Kidney tubule cell (primary cell): ENCODE measurements around the gene CPTP.

ENCODE experiments used
- DNase-seq: peaks from one replicate; pipeline ENCODE4 v3.0.0-alpha.2; 2018; ENCODE audit warnings: low spot score

CPTP gene

DNA sequence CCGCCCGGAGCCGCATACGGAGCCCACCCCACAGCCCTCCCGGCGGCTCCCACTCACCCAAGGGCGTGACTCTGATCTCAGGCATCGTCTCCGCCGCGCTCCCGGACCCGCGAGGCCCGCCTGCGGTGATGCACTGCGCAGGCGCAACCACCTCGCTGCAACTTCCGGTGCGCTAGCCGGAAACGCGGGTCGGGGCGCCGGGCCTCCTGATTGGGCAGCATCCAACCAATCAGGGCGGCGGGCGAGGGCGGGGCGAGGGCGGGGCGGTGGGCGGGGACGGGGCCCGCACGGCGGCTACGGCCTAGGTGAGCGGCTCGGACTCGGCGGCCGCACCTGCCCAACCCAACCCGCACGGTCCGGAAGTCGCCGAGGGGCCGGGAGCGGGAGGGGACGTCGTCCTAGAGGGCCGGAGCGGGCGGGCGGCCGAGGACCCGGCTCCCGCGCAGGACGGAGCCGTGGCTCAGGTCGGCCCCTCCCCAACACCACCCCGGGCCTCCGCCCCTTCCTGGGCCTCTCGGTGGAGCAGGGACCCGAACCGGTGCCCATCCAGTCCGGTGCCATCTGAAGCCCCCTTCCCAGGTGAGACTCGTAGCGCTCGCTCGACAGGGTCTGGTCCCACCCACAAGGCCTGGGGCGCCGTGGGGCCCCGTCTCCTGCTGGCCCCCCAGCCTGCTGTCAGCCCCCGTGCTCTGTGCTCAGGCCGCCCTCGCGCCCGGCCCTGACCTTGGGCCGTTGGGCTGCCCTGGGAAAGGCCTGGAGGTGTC lies at the start of gene CPTP, which contains the start of gene INTS11:
CPTP (plus strand) TSS at position 279 of the 764 bp plus-strand sequence. CDS start 2,109 bp downstream, outside the sequence.
INTS11 (minus strand) TSS at position 137 of the 764 bp plus-strand sequence; CDS start at position 85, 52 bp downstream.
- peak; percentile 93 for DNase-seq

DNA sequence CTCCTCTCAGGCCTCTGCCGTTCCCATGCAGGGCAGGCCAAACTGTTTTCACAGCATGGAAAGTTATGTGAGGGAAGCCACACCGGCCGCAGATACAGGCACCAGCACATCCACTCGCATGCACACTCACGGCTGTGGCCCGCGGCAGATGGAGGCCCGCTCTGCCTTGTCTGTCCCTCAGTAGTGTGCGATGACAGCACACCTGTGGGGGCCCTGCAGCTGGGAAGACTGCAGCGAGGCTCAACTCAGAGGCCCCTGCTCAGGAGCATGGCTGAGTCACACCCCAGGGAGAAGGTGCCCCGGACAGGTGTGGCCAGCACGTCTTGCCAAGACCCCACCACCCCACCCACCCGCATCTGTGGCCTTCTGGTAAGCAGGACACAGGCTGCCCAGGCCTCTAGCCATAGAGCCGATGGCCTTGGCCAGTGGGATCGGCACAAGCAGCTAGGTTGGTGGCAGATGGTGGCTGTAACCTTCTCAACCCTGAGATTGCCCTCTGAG lies 49.6 kb upstream of the CPTP start:
- no peak for DNase-seq

DNA sequence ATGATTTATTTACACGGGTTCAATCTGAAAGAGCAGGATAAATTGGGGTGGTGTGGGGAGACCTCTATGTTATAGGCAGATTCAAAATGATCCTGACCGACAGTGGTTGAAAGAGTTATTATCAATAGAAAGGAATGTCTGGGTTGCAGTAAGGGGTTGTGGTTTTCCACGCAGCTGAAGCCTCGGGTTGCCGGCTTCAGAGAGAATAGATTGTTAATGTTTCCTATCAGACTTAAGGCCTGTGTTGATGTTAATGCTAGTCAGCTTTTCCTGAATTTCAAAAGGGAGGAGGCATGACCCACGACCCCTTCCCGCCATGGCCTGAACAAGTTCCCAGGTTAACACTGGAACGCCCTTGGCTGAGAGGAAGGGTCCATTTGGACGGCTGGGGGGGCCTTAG lies 48.8 kb upstream of the CPTP start:
- DNase-seq: no peak

DNA sequence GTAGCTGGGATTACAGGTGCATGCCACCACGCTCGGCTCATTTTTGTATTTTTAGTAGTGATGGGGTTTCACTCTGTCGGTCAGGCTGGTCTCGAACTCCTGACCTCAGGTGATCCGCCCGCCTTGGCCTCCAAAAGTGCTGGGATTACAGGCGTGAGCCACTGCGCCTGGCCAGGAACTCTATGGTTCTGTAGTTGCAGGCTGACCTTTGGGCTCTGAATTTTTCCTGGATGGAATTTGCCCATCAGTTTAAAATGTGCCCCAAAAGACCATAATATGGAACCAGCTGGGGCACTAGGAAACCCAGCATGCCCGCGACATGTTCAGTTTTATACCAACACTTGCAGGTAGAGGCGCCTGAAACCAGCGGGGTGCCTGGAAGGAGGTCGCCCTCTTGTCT lies 46.0 kb upstream of the CPTP start:
- no peak for DNase-seq

DNA sequence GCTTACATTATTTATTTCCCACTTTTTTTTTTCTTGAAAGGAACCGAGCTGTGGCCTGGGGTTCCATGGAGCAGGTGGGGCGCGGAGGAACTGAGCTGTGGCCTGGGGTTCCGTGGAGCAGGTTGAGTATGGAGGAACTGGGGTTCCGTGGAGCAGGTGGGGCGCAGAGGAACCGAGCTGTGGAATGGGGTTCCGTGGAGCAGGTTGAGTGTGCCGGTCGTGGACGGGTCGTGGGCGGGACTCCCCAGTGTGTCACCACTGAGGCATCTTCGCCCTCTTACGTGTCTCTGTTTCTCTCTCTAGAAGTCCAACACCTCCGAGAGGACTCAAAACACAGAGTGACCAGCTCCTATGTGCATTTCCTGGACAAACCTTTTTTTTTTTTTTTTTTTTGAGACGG lies 45.6 kb upstream of the CPTP start:
- DNase-seq: no peak

DNA sequence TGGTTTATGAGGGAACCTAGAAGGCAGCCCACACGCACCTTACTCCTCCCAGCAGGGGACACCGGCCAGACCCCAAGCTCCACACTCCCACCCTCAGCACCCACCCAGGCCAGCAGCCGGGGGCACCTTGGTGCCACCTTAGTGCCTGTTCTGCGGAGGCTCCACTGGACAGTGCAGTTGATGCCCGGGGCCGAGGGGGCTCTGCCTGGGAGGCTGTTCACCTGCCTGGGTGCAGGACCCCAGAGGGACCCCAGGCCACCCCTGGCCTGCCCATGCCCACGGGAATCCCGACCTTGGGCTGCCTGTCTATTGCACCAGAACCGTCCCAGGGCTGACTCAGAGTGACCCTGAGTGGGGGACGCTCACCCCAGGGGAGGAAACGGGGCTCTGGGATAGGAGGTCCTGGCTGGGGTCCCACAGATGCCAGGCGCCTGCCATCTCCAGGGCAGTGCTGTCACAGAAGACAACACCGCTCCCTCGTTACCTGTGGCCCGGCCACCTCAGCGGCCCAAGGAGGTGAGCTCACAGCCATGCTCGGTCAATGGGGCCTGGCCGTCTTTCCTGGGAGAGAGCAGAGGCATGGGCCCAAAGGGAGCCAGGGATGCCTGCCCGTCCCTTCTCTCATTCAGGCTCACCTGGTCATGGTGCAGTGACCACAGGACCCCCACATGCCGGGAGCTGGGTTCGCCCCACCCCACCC lies 43.7 kb upstream of the CPTP start:
- no peak for DNase-seq

DNA sequence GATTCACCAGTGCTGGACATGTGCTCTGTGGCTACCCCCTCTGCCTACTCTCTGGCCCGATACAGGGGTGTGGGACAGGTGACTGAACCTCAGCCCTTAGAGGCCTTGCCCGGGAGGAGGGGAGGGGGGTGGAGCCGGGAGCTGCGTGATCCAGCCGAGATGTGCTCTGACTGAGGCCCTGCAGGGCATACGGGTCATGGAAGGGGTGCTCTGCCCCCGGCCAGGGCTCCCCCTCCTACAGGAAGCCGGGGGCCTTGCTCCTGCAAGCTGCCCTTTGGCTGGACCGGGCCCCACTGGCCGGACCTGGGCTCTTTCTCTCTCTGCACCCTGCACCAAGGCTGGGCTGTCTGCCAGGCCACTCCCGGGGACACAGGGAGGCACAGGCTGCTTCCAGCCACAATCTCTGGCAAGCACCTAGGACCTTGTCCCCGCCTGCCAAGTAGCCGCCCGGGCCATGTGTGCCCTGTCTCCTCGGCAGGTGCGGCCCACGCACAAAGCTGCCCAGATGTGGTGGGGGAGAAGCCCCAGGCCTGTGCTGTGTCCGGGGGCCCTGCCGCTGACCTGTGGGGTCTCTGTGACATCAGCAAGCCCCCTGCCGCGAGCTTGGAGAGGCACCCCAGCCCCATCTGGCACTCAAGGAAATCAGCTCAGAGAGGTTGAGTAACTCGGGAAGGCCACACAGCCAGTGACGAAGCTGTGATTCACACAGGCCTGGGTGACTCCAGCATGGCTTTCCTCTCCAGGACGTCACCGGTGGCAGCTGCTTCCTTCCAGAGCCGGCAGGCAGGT lies 42.9 kb upstream of the CPTP start:
- DNase-seq: peak; percentile 92

DNA sequence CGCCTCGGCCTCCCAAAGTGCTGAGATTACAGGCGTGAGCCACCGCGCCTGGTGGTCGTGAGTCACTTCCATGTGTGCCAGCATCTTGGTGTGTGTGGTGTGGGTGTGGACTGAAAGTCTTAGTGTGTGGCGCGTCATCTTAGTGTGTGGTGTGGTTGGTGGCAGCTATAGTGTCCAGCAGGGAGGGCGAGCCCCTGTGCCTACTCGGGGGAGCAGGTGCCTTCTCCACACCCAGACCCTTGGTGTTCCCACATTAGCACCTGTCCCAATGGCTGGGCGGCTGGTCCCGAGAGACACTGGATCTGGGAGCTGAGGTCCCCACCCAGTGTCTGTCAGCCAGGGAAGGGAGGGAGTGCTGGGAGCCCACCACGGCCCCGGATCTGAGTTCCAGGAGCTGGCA lies 41.6 kb upstream of the CPTP start:
- DNase-seq: peak; percentile 57

DNA sequence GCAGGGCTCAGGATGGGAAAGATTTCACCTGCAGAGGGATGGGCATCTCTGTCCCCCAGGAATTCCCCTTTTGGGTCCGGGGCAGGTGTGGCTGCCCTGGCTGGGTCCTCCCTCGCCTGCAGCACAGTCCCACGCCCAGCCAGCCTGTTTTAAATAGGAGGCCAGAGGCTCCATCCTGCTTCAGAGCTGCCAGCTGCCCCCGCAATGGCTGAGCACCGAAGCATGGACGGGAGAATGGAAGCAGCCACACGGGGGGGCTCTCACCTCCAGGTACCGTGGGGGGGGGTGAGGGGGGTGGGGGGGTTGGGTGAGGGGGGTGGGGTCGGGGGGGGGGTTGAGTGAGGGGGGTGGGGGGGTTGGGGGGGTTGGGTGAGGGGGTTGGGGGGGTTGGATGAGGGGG lies 40.8 kb upstream of the CPTP start:
- peak; percentile 71 for DNase-seq

DNA sequence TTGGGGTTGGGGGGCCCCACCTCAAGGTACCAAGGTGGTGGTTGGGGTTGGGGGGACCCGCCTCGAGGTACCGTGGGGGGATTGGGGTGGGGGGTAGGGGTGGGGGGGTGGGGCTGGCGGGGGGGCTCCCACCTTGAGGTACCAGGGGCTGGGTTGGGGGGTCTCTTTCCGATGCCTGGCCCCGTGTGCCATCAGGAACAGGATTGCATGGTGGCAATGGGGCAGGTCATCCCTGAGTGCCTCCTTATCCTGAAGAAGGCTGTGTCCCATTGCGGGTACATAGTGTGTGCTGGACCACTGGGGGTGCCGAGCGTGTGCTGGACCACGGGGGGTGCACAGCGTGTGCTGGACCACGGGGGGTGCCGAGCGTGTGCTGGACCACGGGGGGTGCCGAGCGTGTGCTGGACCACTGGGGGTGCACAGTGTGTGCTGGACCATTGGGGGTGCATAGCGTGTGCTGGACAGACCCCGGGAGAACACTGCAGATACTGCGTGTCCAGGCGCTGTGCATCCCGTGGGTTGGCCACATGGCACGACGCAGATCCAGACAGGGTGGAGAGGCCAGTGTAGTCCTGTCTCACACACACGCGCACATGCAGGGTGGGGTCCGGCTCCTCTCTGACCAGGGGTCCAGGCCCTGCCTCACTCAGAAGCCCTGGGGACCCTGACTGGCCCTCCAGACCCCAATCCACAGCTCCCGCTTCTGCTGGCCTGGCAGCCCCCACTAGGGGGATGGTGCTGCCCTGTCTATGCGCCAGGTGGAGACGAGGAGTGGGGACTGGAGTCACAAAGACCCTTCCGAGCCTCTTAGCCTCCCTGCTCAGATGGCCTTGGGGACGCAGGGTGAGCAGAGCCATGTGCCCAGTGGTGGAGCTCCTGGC lies 40.1 kb upstream of the CPTP start:
- DNase-seq: no peak

DNA sequence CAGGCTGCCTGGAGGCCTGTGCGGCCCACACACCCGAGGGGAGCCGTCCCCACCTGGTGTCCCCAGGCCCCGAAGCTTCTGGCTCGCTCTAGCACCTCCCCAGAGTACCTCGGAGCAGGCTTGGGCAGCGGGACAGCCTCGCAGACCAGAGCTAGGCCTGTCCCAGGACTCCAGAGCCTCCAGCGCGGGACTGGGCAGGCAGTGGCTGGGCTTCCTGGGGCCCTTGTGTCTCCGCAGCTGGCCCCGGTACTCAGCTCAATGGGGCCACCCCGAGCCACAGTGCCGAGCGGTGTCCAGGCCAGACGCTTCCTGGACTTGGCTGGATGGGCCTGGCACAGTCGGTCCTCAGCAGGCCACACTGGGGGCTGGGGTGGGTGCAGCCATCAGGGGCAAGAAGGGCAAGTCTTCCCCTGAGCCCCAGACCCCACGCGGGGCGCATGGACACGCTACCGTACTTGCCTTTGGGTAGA lies 39.5 kb upstream of the CPTP start:
- DNase-seq: no peak

DNA sequence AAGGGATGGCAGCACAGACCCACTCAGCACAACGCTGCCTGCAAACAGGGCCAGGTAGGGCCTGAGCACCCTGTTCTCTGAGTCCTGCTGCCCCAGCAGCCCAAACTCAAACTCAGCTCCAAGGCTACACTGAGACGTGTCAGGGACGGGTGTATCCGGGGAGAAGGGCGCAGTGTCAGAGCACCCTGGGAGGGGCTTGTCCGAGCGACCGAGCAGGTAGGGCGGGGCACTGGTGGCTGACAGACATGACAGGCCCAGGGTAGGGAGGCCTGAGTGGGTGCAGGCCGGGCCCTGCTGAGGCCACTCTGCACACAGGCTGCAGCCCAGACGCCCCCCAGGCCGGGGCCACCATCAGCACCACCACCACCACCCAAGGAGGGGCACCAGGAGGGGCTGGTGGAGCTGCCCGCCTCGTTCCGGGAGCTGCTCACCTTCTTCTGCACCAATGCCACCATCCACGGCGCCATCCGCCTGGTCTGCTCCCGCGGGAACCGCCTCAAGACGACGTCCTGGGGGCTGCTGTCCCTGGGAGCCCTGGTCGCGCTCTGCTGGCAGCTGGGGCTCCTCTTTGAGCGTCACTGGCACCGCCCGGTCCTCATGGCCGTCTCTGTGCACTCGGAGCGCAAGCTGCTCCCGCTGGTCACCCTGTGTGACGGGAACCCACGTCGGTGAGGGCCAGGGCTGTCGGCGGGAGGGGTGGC lies 38.8 kb upstream of the CPTP start:
- DNase-seq: no peak

DNA sequence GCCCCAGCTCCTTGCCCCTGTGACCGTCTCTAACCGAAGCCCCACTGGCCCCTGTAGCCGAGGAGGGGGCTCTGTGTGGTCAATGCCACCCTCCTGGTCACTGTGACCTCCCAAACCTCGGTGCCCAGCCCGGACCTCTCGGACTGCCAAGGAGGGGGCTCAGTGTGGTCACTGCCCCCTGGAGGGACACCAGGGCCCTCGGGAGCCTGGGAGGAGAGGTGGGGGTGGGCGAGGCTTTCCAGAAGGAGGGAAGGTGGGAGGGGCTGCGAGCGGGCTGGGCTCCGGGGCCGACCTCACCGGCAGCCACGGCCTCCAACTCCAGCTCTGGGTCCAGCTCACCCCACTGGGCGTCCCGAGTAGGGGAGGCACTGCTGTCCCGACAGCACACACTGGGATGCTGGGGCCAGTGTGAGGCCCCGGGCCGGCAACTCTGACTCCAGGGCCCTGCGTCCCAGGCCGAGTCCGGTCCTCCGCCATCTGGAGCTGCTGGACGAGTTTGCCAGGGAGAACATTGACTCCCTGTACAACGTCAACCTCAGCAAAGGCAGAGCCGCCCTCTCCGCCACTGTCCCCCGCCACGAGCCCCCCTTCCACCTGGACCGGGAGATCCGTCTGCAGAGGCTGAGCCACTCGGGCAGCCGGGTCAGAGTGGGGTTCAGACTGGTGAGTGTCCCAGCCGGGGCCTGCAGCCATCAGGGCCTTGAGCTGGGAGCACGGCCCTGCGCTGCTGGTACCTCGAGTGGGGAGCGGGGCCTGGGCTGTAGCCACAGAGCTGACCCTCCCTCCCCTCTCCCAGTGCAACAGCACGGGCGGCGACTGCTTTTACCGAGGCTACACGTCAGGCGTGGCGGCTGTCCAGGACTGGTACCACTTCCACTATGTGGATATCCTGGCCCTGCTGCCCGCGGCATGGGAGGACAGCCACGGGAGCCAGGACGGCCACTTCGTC lies 38.0 kb upstream of the CPTP start:
- DNase-seq: no peak

DNA sequence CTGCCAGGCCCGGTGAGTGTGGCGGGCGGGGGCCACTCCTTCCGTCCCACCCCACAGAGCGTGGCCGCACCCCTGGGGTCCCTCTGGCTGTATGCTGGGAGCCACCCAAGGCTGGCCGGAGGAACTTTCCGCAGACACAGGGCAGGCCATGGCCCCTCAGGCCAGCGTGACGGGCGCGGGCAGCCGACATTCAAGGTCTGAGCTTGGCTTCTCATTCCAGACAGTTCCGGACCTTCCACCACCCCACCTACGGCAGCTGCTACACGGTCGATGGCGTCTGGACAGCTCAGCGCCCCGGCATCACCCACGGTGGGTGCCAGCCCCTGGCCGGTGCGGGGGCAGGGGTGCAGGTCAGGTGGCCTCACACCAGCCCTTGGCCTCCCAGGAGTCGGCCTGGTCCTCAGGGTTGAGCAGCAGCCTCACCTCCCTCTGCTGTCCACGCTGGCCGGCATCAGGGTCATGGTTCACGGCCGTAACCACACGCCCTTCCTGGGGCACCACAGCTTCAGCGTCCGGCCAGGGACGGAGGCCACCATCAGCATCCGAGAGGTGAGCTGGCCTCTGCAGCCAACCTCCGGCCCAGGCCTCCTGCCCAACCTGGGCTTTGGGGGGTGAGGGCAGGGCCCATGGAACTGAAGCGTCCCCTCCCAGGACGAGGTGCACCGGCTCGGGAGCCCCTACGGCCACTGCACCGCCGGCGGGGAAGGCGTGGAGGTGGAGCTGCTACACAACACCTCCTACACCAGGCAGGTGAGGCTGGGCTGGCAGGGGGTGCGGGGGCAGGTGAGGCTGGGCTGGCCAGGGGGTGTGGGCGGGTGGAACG lies 37.1 kb upstream of the CPTP start:
- no peak for DNase-seq

DNA sequence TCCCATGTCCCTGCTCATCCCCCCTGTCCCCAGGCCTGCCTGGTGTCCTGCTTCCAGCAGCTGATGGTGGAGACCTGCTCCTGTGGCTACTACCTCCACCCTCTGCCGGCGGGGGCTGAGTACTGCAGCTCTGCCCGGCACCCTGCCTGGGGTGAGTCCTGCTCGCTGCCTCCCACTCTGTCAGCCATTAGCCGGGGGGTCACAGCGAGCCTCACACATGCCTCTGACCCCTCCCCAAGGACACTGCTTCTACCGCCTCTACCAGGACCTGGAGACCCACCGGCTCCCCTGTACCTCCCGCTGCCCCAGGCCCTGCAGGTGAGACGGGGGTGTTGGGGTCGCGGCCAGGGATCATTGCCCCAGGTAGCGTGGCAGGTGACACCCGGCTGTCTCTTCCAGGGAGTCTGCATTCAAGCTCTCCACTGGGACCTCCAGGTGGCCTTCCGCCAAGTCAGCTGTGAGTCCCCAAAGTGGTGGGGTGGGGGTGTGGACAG lies 34.3 kb upstream of the CPTP start:
- DNase-seq: peak; percentile 62

DNA sequence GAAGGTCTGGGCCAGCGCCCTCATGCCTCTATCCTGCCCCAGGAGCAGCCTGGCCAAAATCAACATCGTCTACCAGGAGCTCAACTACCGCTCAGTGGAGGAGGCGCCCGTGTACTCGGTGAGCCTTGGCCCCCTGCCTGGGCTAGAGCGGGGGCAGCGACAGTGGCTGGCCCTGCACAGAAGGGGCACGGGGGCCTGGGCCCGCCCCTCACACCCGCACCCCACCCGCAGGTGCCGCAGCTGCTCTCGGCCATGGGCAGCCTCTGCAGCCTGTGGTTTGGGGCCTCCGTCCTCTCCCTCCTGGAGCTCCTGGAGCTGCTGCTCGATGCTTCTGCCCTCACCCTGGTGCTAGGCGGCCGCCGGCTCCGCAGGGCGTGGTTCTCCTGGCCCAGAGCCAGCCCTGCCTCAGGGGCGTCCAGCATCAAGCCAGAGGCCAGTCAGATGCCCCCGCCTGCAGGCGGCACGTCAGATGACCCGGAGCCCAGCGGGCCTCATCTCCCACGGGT lies 33.5 kb upstream of the CPTP start:
- DNase-seq: peak; percentile 31

DNA sequence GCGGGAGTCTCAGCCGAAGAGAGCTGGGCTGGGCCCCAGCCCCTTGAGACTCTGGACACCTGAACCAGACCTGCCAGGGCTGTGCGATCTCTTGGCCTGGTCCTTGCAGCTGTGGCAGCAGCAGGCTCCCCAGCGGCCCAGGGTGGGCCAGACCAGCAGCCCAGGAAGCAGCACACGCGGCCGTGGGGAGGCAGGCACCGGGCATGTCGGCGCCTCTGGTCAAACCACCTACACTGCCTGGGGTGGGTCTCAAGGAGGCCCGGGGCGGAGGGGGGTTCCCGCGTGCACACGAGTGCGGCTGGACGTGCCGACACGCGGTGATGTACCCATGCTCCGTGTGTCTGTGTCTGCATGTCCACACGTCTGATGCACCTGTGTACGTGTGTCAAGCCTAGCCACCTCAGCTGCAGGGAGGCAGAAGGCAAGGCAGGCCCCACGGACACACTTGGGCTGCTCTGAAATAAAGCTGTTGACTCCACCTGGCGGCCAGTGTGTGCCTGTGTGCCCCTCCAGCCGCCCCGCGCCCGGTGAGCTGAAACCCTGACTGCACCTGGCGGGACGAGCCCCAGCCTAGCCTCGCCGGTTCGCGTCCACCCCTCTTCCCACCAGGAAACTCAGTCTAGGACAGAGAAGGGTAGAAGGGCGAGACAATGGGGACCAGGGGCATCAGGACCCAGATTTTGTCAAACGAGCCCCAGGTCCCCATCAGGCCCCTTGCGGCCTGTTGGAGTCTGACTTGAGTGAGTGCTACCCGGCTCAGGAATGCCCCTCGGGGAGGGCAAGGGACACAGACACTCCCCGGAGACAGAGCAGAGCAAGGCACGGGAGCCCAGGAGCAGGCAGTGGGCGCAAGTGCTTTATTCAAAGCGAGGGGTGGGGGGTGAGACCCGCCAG lies 32.8 kb upstream of the CPTP start:
- peak; percentile 87 for DNase-seq
